Body of pancreas (tissue), 4 donors: ENCODE results near the gene ULBP3.

ENCODE experiments used
- POLR2A ChIP-seq, 3 donors: fragments of 450-650 bp; IDR thresholded peaks; one replicate each; pipeline ENCODE4 v1.6.1; 2016; ENCODE audit warnings: antibody characterized with exemption in 3 of 3, mild to moderate bottlenecking in 2 of 3
- TF ChIP-seq, protein P1 (sequence below), 7 experiments: fragments of 450-650 bp in 4 of 7; fragments of 200-600 bp in 3 of 7; sonication (generic) in 3 of 7; IDR thresholded peaks; one replicate each; pipeline ENCODE4 v1.5.1; 2016 to 2019; ENCODE audit warnings: antibody characterized with exemption in 7 of 7

- TF ChIP-seq, protein P1, sequence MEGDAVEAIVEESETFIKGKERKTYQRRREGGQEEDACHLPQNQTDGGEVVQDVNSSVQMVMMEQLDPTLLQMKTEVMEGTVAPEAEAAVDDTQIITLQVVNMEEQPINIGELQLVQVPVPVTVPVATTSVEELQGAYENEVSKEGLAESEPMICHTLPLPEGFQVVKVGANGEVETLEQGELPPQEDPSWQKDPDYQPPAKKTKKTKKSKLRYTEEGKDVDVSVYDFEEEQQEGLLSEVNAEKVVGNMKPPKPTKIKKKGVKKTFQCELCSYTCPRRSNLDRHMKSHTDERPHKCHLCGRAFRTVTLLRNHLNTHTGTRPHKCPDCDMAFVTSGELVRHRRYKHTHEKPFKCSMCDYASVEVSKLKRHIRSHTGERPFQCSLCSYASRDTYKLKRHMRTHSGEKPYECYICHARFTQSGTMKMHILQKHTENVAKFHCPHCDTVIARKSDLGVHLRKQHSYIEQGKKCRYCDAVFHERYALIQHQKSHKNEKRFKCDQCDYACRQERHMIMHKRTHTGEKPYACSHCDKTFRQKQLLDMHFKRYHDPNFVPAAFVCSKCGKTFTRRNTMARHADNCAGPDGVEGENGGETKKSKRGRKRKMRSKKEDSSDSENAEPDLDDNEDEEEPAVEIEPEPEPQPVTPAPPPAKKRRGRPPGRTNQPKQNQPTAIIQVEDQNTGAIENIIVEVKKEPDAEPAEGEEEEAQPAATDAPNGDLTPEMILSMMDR (IDR thresholded peaks at IDR 0.05) = no peak
- no peak for TF ChIP-seq POLR2A (IDR thresholded peaks at IDR 0.05)
These were observed 30.5 kb downstream of the ULBP3 start for GRCh38 chr6:150038202-150039062.
